ENCODE measurements around the gene DHX16.

- TF ChIP-seq, protein P1, sequence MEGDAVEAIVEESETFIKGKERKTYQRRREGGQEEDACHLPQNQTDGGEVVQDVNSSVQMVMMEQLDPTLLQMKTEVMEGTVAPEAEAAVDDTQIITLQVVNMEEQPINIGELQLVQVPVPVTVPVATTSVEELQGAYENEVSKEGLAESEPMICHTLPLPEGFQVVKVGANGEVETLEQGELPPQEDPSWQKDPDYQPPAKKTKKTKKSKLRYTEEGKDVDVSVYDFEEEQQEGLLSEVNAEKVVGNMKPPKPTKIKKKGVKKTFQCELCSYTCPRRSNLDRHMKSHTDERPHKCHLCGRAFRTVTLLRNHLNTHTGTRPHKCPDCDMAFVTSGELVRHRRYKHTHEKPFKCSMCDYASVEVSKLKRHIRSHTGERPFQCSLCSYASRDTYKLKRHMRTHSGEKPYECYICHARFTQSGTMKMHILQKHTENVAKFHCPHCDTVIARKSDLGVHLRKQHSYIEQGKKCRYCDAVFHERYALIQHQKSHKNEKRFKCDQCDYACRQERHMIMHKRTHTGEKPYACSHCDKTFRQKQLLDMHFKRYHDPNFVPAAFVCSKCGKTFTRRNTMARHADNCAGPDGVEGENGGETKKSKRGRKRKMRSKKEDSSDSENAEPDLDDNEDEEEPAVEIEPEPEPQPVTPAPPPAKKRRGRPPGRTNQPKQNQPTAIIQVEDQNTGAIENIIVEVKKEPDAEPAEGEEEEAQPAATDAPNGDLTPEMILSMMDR (IDR thresholded peaks at IDR 0.05), result no peak
- no peak for TF ChIP-seq SIN3A (IDR thresholded peaks at IDR 0.05; ENCODE audit: borderline replicate concordance, insufficient read depth, low read depth, low read length)
- no peak for TF ChIP-seq TCF7L2 (IDR thresholded peaks at IDR 0.05; ENCODE audit: low read depth, low read length)
- TF ChIP-seq, protein P2, sequence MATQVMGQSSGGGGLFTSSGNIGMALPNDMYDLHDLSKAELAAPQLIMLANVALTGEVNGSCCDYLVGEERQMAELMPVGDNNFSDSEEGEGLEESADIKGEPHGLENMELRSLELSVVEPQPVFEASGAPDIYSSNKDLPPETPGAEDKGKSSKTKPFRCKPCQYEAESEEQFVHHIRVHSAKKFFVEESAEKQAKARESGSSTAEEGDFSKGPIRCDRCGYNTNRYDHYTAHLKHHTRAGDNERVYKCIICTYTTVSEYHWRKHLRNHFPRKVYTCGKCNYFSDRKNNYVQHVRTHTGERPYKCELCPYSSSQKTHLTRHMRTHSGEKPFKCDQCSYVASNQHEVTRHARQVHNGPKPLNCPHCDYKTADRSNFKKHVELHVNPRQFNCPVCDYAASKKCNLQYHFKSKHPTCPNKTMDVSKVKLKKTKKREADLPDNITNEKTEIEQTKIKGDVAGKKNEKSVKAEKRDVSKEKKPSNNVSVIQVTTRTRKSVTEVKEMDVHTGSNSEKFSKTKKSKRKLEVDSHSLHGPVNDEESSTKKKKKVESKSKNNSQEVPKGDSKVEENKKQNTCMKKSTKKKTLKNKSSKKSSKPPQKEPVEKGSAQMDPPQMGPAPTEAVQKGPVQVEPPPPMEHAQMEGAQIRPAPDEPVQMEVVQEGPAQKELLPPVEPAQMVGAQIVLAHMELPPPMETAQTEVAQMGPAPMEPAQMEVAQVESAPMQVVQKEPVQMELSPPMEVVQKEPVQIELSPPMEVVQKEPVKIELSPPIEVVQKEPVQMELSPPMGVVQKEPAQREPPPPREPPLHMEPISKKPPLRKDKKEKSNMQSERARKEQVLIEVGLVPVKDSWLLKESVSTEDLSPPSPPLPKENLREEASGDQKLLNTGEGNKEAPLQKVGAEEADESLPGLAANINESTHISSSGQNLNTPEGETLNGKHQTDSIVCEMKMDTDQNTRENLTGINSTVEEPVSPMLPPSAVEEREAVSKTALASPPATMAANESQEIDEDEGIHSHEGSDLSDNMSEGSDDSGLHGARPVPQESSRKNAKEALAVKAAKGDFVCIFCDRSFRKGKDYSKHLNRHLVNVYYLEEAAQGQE (IDR thresholded peaks at IDR 0.05; ENCODE audit: insufficient read depth in 1 of 2, low read depth in 2 of 2, low read length in 1 of 2), result no peak
- no peak for TF ChIP-seq POLR2AphosphoS5 (IDR thresholded peaks at IDR 0.05; ENCODE audit: low read depth, low read length)
Observed at GRCh38 chr6:30645989-30646388, 26.8 kb downstream of the DHX16 start.
